ENCODE data around the gene MALRD1. TPM values are rescaled to one million over a fixed set of nuclear protein-coding genes. Genes with fewer than 3 reads are reported as not detected.

Gene MALRD1
- total RNA-seq, 1 experiment from 2014 or later = 0.50 TPM

GRCh38 chr10:19048891-19049290, 290 bp downstream of the MALRD1 start (continued):
- TF ChIP-seq ZNF532 (CRISPR knock-in tag; IDR thresholded peaks at IDR 0.05; ENCODE audit: borderline replicate concordance) = no peak
- no peak for TF ChIP-seq ZSCAN18 (CRISPR knock-in tag; IDR thresholded peaks at IDR 0.05)
- TF ChIP-seq PRRX2 (CRISPR knock-in tag; IDR thresholded peaks at IDR 0.05) = no peak
- no peak for TF ChIP-seq SOX15 (CRISPR knock-in tag; IDR thresholded peaks at IDR 0.05)
- TF ChIP-seq E2F5 (CRISPR knock-in tag; IDR thresholded peaks at IDR 0.05) = no peak
- no peak for TF ChIP-seq KAT7 (CRISPR knock-in tag; IDR thresholded peaks at IDR 0.05; ENCODE audit: borderline replicate concordance)
- TF ChIP-seq CREM (CRISPR knock-in tag; IDR thresholded peaks at IDR 0.05) = no peak

GRCh38 chr10:19049567-19049966, 966 bp downstream of the MALRD1 start:
- no peak overlapping the region for H3K4me3 Mint-ChIP-seq
- H3K9me3 Mint-ChIP-seq = peaks cover 3% of the 10 kb centered on the region
- DNase-seq (ENCODE audit: low spot score) (no peak), ATAC-seq (no peak)
- peaks cover 2% of the 10 kb centered on the region for H3K4me1 Mint-ChIP-seq
- H3K36me3 Mint-ChIP-seq = no peaks in the 10 kb centered on the region
- POLR2A ChIA-PET = no interaction called here
- H3K27me3 Mint-ChIP-seq (ENCODE audit: low read depth) = no peaks in the 10 kb centered on the region
- no peak overlapping the region for H3K27ac Mint-ChIP-seq
- CTCF ChIA-PET = interaction anchor here (0.7 kb wide), 1 partner anchor 143 kb away, joined by 3 read pairs; no protein-coding TSS in a partner anchor
- TF ChIP-seq ZSCAN18 (CRISPR knock-in tag; IDR thresholded peaks at IDR 0.05) (no peak), E2F1 (CRISPR knock-in tag; IDR thresholded peaks at IDR 0.05) (no peak), ATF3 (CRISPR knock-in tag; conservative IDR thresholded peaks at IDR 0.05) (no peak), ZMAT4 (CRISPR knock-in tag; IDR thresholded peaks at IDR 0.05) (no peak), NFATC4 (CRISPR knock-in tag; IDR thresholded peaks at IDR 0.05) (no peak), KAT7 (CRISPR knock-in tag; IDR thresholded peaks at IDR 0.05; ENCODE audit: borderline replicate concordance) (no peak), CREM (CRISPR knock-in tag; IDR thresholded peaks at IDR 0.05) (no peak), ZNF423 (CRISPR knock-in tag; IDR thresholded peaks at IDR 0.05) (no peak), ZNF416 (CRISPR knock-in tag; IDR thresholded peaks at IDR 0.05) (no peak), ZNF121 (CRISPR knock-in tag; IDR thresholded peaks at IDR 0.05) (no peak), PRDM15 (CRISPR knock-in tag; IDR thresholded peaks at IDR 0.05) (no peak), TP53 (CRISPR knock-in tag; IDR thresholded peaks at IDR 0.05) (no peak), STAT6 (CRISPR knock-in tag; conservative IDR thresholded peaks at IDR 0.05; ENCODE audit: low read depth) (no peak), MYBL2 (CRISPR knock-in tag; IDR thresholded peaks at IDR 0.05) (no peak)
